GM18868 (cell line): ENCODE measurements around the gene COL24A1.
"Not testable (repeated sequence)": the region's sequence is repeated elsewhere in the genome, so short reads cannot be mapped to it uniquely, and the experiment has no call there.

Experiments used
- ATAC-seq: cut with Tn5 transposase; IDR thresholded peaks from one replicate; pipeline ENCODE4 v1.9.1; 2021; ENCODE audit warnings: mild to moderate bottlenecking, moderate library complexity; ENCODE audit not compliant: unreplicated experiment

COL24A1 gene

GRCh38 chr1:85911742-85912141 is 244.8 kb downstream of the COL24A1 start:
- ATAC-seq: no peak

GRCh38 chr1:85900921-85901320 is 255.7 kb downstream of the COL24A1 start:
- ATAC-seq: no peak

- ATAC-seq: no peak
Measured at GRCh38 chr1:85898861-85899260, 257.7 kb downstream of the COL24A1 start.

GRCh38 chr1:85894651-85895050 is 261.9 kb downstream of the COL24A1 start:
- ATAC-seq: peak; percentile 93

- no peak for ATAC-seq
Measured at GRCh38 chr1:85892366-85892765, 264.2 kb downstream of the COL24A1 start.

DNA sequence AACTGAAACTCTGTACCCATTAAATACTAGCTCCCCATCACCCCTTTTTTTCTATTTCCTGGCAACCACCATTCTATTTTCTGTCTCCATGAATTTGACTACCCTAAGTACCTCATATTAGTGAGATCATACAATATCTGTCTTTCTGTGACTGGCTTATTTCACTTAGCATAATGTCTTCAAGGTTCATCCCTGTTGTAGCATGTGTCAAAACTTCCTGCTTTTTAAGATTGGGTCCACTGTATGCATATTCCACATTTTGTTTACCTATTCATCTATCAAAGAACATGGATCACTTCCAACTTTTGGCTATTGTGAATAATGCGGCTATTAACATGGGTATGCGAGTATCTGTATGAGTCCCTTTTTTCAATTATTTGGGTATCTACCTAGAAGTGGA is 266.7 kb downstream of the COL24A1 start:
- ATAC-seq: no peak

- ATAC-seq: no peak
Measured at GRCh38 chr1:85888921-85889320, 267.7 kb downstream of the COL24A1 start.

- ATAC-seq: peak; percentile 59
Measured at GRCh38 chr1:85884372-85885035, 272.1 kb downstream of the COL24A1 start.

- ATAC-seq: no peak
Measured at GRCh38 chr1:85867189-85867588, 289.4 kb downstream of the COL24A1 start.

GRCh38 chr1:85865213-85865612 is 291.4 kb downstream of the COL24A1 start:
- ATAC-seq: no peak

DNA sequence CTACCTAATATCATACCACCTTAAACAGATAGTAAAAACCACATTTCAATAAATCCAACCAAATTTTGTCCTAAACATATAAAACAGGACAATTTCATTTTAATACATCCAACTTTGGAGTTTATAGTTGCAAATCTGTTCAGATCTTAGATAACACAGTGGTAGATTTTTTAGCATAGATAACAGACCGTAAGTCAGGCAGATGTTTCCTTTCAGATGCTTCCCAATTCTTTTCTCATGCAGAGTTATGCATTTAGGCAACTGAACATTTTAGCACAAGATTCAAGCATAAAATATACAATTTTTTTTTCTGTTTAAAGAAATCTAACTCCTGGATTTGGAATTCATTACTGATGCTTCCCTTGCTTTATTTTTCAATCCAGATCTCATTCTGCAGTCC is 291.8 kb downstream of the COL24A1 start:
- no peak for ATAC-seq

DNA sequence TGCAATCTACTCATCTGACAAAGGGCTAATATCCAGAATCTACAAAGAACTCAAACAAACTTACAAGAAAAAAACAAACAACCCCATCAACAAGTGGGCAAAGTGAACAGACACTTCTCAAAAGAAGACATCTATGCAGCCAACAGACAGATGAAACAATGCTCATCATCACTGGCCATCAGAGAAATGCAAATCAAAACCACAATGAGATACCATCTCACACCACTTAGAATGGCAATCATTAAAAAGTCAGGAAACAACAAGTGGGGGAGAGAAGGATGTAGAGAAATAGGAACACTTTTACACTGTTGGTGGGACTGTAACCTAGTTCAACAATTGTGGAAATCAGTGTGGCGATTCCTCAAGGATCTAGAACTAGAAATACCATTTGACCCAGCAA is 292.9 kb downstream of the COL24A1 start:
- ATAC-seq: not testable (repeated sequence)

- ATAC-seq: no peak
Measured at GRCh38 chr1:85862456-85862855, 294.1 kb downstream of the COL24A1 start.

DNA sequence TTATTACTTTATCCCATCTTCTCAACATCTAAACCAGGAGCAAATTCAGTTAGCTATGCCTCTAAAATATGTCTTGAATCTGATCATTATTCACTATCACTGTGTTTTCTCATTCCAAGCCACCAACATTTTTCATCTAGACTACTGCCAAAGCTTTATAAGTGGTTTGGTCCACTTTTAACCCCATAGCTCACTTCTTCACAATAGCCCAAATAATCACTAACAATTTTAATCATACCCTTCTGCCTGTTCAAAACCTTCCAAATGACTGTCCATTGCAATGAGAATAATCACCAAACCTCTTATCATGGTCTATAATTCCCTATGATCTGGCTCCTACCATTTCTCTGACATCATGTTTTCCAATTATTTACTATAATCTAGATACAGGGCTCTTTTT is 298.6 kb downstream of the COL24A1 start:
- ATAC-seq: no peak

DNA sequence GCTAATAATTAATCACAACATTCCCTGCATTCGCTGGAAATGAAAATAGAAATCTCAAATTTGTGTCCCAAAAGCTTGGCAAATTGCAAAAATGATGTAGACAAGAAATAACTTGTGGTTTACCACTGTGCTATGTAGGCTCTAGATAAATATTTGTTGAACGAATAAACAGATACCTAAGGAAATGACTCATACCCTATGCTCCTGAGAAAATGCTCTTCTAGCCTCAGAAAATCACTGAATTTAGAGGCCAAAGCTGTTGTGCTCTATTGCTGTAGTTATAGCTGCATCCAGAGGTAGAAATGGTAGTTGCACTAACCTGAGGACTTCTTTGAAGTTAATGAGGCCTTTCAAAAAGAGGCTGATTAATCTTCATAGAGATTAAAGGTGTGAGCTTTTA is 306.3 kb downstream of the COL24A1 start:
- ATAC-seq: peak; percentile 80

DNA sequence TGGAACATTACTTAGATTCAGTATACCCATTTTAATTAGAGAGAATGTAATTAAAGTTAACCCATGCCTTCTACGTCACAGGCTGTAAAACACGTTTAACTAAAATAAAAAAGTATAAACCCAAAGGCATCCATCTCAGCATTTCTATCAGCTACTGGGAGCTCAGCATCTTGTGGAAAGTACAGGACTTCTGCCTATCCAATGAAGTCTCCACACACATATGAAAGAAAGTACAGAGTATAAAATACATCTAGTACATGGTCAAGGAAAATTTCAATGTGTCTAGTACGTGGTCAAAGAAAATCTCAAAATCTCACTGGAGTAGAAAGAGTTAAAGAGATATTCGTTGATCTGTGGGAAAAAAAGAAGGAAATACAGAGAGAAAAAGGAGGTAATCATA is 306.9 kb downstream of the COL24A1 start:
- no peak for ATAC-seq

GRCh38 chr1:85847356-85847755 is 309.2 kb downstream of the COL24A1 start:
- no peak for ATAC-seq

GRCh38 chr1:85846706-85847105 is 309.9 kb downstream of the COL24A1 start:
- ATAC-seq: no peak

- ATAC-seq: no peak
Measured at GRCh38 chr1:85839459-85839858, 317.1 kb downstream of the COL24A1 start.

- peak; percentile 97 for ATAC-seq
Measured at GRCh38 chr1:85838238-85838637, 318.3 kb downstream of the COL24A1 start.

DNA sequence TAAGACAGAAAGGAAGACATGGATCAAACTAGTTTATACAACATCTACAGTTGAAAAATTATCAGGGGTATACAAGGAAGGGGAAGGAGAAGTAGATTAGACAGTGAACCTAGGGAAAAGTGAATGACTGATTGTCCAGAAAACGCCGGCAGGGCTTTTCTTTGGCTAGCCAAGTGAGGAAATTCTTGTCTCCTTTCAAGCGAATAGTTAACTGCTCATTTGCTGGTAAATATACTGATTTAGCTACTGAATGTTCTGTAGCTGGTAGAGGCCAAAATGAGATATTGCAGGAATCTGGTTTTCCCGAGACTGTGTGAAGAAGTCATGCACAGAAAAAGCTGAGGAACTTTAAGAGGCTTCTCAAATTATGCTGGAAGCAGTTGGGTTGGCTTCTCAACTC is 319.8 kb downstream of the COL24A1 start:
- ATAC-seq: no peak

DNA sequence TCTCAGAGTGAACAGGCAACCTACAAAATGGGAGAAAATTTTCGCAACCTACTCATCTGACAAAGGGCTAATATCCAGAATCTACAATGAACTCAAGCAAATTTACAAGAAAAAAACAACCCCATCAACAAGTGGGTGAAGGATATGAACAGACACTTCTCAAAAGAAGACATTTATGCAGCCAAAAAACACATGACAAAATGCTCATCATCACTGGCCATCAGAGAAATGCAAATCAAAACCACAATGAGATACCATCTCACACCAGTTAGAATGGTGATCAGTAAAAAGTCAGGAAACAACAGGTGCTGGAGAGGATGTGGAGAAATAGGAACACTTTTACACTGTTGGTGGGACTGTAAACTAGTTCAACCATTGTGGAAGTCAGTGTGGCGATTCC is 323.4 kb downstream of the COL24A1 start:
- ATAC-seq: not testable (repeated sequence)

- ATAC-seq: no peak
Measured at GRCh38 chr1:85830837-85831236, 325.7 kb downstream of the COL24A1 start.
